Kidney epithelial cell (primary cell): Measurements from ENCODE around the gene CDK6. TPM values are rescaled to one million over a fixed set of nuclear protein-coding genes. Genes with fewer than 3 reads are reported as not detected.

Source experiments
- DNase-seq: peaks from one replicate; pipeline ENCODE4 v3.0.0-alpha.2; 2010; ENCODE audit warnings: low read depth
- H3K27me3 ChIP-seq: 2 replicates; pipeline ENCODE4 v1.6.0; 2011; ENCODE audit warnings: low read length; ENCODE audit not compliant: control insufficient read depth, insufficient read depth
- H3K36me3 ChIP-seq: 2 replicates; pipeline ENCODE4 v1.5.1; 2011; ENCODE audit warnings: low read length; ENCODE audit not compliant: control insufficient read depth, insufficient read depth
- H3K4me3 ChIP-seq: 2 replicates; pipeline ENCODE4 v1.5.1; 2011; ENCODE audit warnings: low read depth, mild to moderate bottlenecking, control low read depth, low read length
- total RNA-seq: library from RNA; depleted of rRNA; stranded (reverse); fragments of >200 nt; gene quantifications from 2 replicates; pipeline ENCODE4 v1.2.3, GENCODE V29; 2015
- TF ChIP-seq, protein P1 (sequence below): IDR thresholded peaks from 2 replicates; pipeline ENCODE4 v1.5.1; 2011; ENCODE audit warnings: mild to moderate bottlenecking, moderate library complexity, low read length, control low read depth, inconsistent platforms; ENCODE audit not compliant: insufficient read depth, poor library complexity, severe bottlenecking

CDK6 gene
- total RNA-seq, 1 donor from 2014 or later = 91.0 TPM

DNA sequence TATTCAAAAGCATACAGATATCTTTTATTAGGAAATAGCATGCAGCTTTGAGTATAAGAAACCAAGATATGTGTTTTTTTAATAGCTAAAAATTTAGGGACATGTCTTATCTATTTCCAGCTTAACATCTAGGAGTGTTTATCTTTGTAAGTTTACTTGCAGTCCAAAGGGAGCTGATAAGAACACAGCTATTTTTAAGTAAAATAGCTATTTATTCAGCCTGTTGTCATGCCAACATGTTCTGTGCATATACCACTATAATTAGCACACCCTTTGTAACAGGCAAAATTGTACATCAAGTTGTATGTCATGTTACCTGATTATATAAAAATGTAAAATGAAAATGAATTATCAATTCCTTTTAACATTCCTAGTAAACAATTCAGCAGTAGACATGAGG, 275.8 kb downstream of the CDK6 start:
- no peaks in the 10 kb centered on the region for H3K36me3 ChIP-seq
- no peak overlapping the region for H3K4me3 ChIP-seq
- no peak for DNase-seq
- TF ChIP-seq, protein P1, sequence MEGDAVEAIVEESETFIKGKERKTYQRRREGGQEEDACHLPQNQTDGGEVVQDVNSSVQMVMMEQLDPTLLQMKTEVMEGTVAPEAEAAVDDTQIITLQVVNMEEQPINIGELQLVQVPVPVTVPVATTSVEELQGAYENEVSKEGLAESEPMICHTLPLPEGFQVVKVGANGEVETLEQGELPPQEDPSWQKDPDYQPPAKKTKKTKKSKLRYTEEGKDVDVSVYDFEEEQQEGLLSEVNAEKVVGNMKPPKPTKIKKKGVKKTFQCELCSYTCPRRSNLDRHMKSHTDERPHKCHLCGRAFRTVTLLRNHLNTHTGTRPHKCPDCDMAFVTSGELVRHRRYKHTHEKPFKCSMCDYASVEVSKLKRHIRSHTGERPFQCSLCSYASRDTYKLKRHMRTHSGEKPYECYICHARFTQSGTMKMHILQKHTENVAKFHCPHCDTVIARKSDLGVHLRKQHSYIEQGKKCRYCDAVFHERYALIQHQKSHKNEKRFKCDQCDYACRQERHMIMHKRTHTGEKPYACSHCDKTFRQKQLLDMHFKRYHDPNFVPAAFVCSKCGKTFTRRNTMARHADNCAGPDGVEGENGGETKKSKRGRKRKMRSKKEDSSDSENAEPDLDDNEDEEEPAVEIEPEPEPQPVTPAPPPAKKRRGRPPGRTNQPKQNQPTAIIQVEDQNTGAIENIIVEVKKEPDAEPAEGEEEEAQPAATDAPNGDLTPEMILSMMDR = no peak
- no peaks in the 10 kb centered on the region for H3K27me3 ChIP-seq

DNA sequence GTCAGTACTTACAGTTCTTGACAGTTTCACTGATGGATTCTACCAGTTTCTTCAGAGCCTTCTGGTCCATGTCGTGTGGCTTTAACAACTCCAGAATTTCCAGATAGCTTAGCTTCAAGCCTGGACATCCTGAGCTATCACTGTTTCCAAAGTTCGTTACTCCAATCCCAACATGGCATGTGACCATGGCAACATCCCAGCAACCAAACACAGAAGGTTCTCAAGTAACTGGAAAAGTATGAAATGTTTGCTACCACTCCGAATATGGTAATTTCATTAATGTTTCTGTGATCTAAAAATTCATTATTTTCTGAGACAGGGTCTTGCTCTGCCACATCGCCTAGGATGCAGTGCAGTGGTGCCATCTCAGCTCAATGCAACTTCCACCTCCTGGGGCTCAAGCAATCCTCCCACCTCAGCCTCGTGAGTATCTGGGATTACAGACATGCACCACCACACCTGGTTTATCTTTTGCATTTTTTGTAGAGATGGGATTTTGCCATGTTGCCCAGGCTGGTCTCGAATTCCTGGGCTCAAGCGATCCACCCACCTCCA, 278.5 kb downstream of the CDK6 start:
- Histone ChIP-seq H3K36me3 (no peaks in the 10 kb centered on the region), H3K4me3 (no peak overlapping the region), H3K27me3 (no peaks in the 10 kb centered on the region)
- TF ChIP-seq, protein P1 = no peak
- DNase-seq = no peak

GRCh38 chr7:92557249-92557648, 279.1 kb downstream of the CDK6 start:
- no peak for DNase-seq
- Histone ChIP-seq H3K27me3 (no peaks in the 10 kb centered on the region), H3K4me3 (no peak overlapping the region), H3K36me3 (no peaks in the 10 kb centered on the region)
- TF ChIP-seq, protein P1 = no peak

Other genes with a start within 250 kb of the CDK6 start
- gene FAM133B, start 246.2 kb downstream of the CDK6 start, total RNA-seq = 15.3 and 17.4 TPM in 2 replicates